Vagina (tissue), 2 donors: Measurements from ENCODE around the gene AUP1.

Experiments used
- CTCF ChIP-seq, 3 experiments: fragments of 450-650 bp in 2 of 3; fragments of 200-600 bp in 1 of 3; sonication (generic) in 1 of 3; IDR thresholded peaks; one replicate each; pipeline ENCODE4 v1.5.1; 2017 to 2019; ENCODE audit warnings: antibody characterized with exemption in 3 of 3, mild to moderate bottlenecking in 2 of 3, moderate library complexity in 2 of 3
- POLR2A ChIP-seq, 2 donors: fragments of 450-650 bp; IDR thresholded peaks; one replicate each; pipeline ENCODE4 v1.6.1; 2017; ENCODE audit warnings: antibody characterized with exemption in 2 of 2, mild to moderate bottlenecking in 2 of 2, moderate library complexity in 2 of 2
- POLR2AphosphoS5 ChIP-seq, 2 donors: sonication (generic); formaldehyde crosslinking; IDR thresholded peaks; one replicate each; pipeline ENCODE4 v1.9.0; 2017; ENCODE audit warnings: antibody characterized with exemption in 2 of 2, mild to moderate bottlenecking in 2 of 2, low read depth in 1 of 2; ENCODE audit not compliant: insufficient read depth in 1 of 2

GRCh38 chr2:74488643-74489481 is 40.6 kb downstream of the AUP1 start:
- no peak for TF ChIP-seq CTCF (IDR thresholded peaks at IDR 0.05)
- no peak for TF ChIP-seq POLR2AphosphoS5 (IDR thresholded peaks at IDR 0.05; ENCODE audit: insufficient read depth in 1 of 2, low read depth in 1 of 2)
- no peak for TF ChIP-seq POLR2A (IDR thresholded peaks at IDR 0.05)
